SU-DHL-6 (cell line): Measurements from ENCODE around the gene PAM16.

Source experiments
- CTCF ChIP-seq: fragments of 200-600 bp; sonication (generic); IDR thresholded peaks from one replicate; pipeline ENCODE4 v1.5.1; 2017; ENCODE audit warnings: antibody characterized with exemption, mild to moderate bottlenecking, low read length, moderate library complexity; ENCODE audit not compliant: insufficient read depth, poor library complexity, severe bottlenecking
- EZH2phosphoT487 ChIP-seq: fragments of 200-600 bp; sonication (generic), shearing (Covaris generic); conservative IDR thresholded peaks from 2 replicates; pipeline ENCODE4 v1.6.1; 2018; ENCODE audit warnings: mild to moderate bottlenecking, antibody characterized with exemption, low read length, moderate library complexity, mixed read lengths

- no peak for TF ChIP-seq CTCF
- TF ChIP-seq EZH2phosphoT487: no peak
Observed at GRCh38 chr16:4351880-4352279, 759 bp upstream of the PAM16 start.
